DOHH2 (cell line): ENCODE data around the gene DMD.

Experiments used
- CTCF ChIP-seq: fragments of 200-600 bp; sonication (generic); IDR thresholded peaks from one replicate; pipeline ENCODE4 v1.5.1; 2014; ENCODE audit warnings: antibody characterized with exemption, mild to moderate bottlenecking, low read depth, low read length; ENCODE audit not compliant: poor library complexity, severe bottlenecking
- EZH2phosphoT487 ChIP-seq: fragments of 200-600 bp; sonication (generic); IDR thresholded peaks from 2 replicates; pipeline ENCODE4 v1.6.1; 2017; ENCODE audit warnings: borderline replicate concordance, mild to moderate bottlenecking, antibody characterized with exemption, low read length, moderate library complexity, mixed read lengths

DNA sequence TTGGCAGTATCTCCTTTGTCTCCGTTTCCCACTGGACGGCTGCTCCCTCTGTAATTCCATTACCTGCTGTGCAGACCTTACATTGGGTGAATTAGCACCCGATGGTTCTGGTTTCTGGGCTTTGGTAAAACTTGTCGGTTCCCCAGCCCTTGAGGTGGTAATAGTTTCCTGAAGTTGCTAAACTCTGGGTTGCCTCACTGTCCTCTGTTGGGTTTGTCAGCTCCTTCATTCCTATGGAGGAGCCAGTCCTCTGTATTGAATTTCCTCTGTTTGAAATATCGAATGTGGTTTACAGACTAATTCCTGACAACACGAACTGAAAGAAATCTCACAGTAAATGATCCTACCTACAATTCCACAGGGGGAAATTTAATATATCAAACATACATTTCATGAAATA lies 1548.2 kb downstream of the DMD start:
- TF ChIP-seq CTCF, result no peak
- TF ChIP-seq EZH2phosphoT487, result no peak
